Measurements from ENCODE around the gene PLBD2. TPM values are rescaled to one million over a fixed set of nuclear protein-coding genes. Genes with fewer than 3 reads are reported as not detected.

Gene PLBD2
- total and polyA plus RNA-seq, 10 of the 15 experiments (the other 5 are each of a cell fraction or from before 2014, with no cell fraction given) = 1.4 to 16.6 (median 5.9) TPM

GRCh38 chr12:113373440-113373839, 15.1 kb downstream of the PLBD2 start:
- H3K4me2 ChIP-seq (ENCODE audit: control insufficient read depth, insufficient read depth) = no peak overlapping the region
- DNase-seq (ENCODE audit: low read depth, low spot score) = no peak
- no peaks in the 10 kb centered on the region for H3K79me2 ChIP-seq (ENCODE audit: control insufficient read depth, insufficient read depth, low read length)
- ChIA-PET POLR2A (no interaction called here), RAD21 (ENCODE audit: unreplicated experiment) (no interaction called here), CTCF (no interaction called here), SMC1A (ENCODE audit: uncharacterized antibody, unreplicated experiment) (no interaction called here)
- ATAC-seq = no peak
- TF ChIP-seq FOXM1 (IDR thresholded peaks at IDR 0.05; ENCODE audit: low read depth, low read length) = no peak
- no peak for TF ChIP-seq CUX1 (IDR thresholded peaks at IDR 0.05; ENCODE audit: insufficient replicate concordance, low read depth, low read length)
- no peak for TF ChIP-seq ZNF207 (IDR thresholded peaks at IDR 0.05; ENCODE audit: borderline replicate concordance)
- no peak for TF ChIP-seq MTA2 (IDR thresholded peaks at IDR 0.05; ENCODE audit: low read depth)
- no peak for TF ChIP-seq NFIC (IDR thresholded peaks at IDR 0.05; ENCODE audit: low read depth, low read length)
- no peak for TF ChIP-seq POU2F2 (IDR thresholded peaks at IDR 0.05; ENCODE audit: borderline replicate concordance, low read depth, low read length)
- TF ChIP-seq TAF1 (IDR thresholded peaks at IDR 0.05; ENCODE audit: borderline replicate concordance, low read depth, low read length) = no peak
- no TSS peak for BruUV-seq (replicated peaks)
- no peak overlapping the region for H3K9ac ChIP-seq (ENCODE audit: control insufficient read depth, insufficient read depth, low read length)
- in situ Hi-C loops (cut with MboI) (no loop called here), intact Hi-C loops (cut with micrococcal nuclease; ENCODE audit: unreplicated experiment) (no loop called here)
- H4K20me1 ChIP-seq (ENCODE audit: control insufficient read depth, insufficient read depth) = no peaks in the 10 kb centered on the region
- 0 out of 2 replicates have a peak, but pooled peaks cover 2% of the 10 kb centered on the region for H3K4me1 ChIP-seq (ENCODE audit: control insufficient read depth, insufficient read depth, low read length)
- no peaks in the 10 kb centered on the region; the same call in 2 of the 3 replicates for H3K9me3 ChIP-seq (replicated peaks; ENCODE audit: control insufficient read depth, insufficient read depth, low read length)
- no peak for FAIRE-seq
- H3K4me3 ChIP-seq = no peak overlapping the region
- no peaks in the 10 kb centered on the region; a peak in 3 of 4 replicates for H3K36me3 ChIP-seq (ENCODE audit: control insufficient read depth in 2 of 2, insufficient read depth in 2 of 2, low read length in 1 of 2)
- H3K27ac ChIP-seq (ENCODE audit: control insufficient read depth, insufficient read depth) = no peak overlapping the region
- no peaks in the 10 kb centered on the region for H3K27me3 ChIP-seq (replicated peaks in 1 of 2; ENCODE audit: control insufficient read depth in 2 of 2, insufficient read depth in 2 of 2, low read length in 1 of 2)
- no peak overlapping the region for H2AFZ ChIP-seq (ENCODE audit: control insufficient read depth, low read depth, low read length)
- WGBS (ENCODE audit: insufficient coverage, insufficient replicate concordance, low lambda C conversion rate, missing lambda C conversion rate) = 100% methylated on average over 2 of the region's 3 CpGs

All from GM12878 (cell line).